Endothelial cell of umbilical vein (primary cell): ENCODE results near the gene XIRP2. TPM values are rescaled to one million over a fixed set of nuclear protein-coding genes. Genes with fewer than 3 reads are reported as not detected.

ENCODE experiments used
- BruUV-seq: library from RNA; stranded (reverse); fragments of 400-500 nt; replicated peaks from 2 replicates; lab custom pipeline; 2021; lab: Mats Ljungman, UMichigan
- CTCF ChIA-PET: fragments of 300-600, 350-600 bp; sonication (Branson Sonifier 250); formaldehyde crosslinking; loops from one replicate; lab custom pipeline; 2021; ENCODE audit warnings: antibody characterized with exemption, inconsistent platforms; lab: Charles Lee
- POLR2A ChIA-PET: fragments of 300-600, 350-600 bp; sonication (Branson Sonifier 250); formaldehyde crosslinking; loops from one replicate; lab custom pipeline; 2021; ENCODE audit warnings: antibody characterized with exemption, inconsistent platforms; lab: Charles Lee
- DNase-seq: peaks from one replicate; pipeline ENCODE4 v3.0.0-alpha.2; 2011; ENCODE audit warnings: low read depth, low spot score
- FAIRE-seq: peaks from 2 replicates; lab custom pipeline; 2011; peaks lifted over from hg19 to GRCh38; lab: Jason Lieb, UNC
- H2AFZ ChIP-seq: 2 replicates; pipeline ENCODE4 v1.6.0; 2012; ENCODE audit warnings: low read depth, low read length, control low read depth, inconsistent platforms
- H3K27ac ChIP-seq: 2 replicates; pipeline ENCODE4 v1.5.1; 2011; ENCODE audit warnings: low read depth, mild to moderate bottlenecking, control low read depth, low read length, moderate library complexity; ENCODE audit not compliant: insufficient read depth
- H3K27me3 ChIP-seq, 2 experiments: 2 replicates each; pipeline versions ENCODE4 v1.6.0 to v1.6.1; 2011; ENCODE audit warnings: low read length in 2 of 2, mixed read lengths in 1 of 2; ENCODE audit not compliant: control insufficient read depth in 2 of 2, insufficient read depth in 2 of 2
- H3K36me3 ChIP-seq, 2 experiments: 2 replicates in 1 of 2; 3 replicates in 1 of 2; pipeline ENCODE4 v1.5.1; 2011; ENCODE audit warnings: low read length in 2 of 2, mild to moderate bottlenecking in 1 of 2, moderate library complexity in 1 of 2; ENCODE audit not compliant: control insufficient read depth in 2 of 2, insufficient read depth in 2 of 2; ENCODE audit errors: extremely low read depth in 1 of 2
- H3K4me1 ChIP-seq: 3 replicates; pipeline ENCODE4 v1.5.1; 2011; ENCODE audit warnings: mild to moderate bottlenecking, low read length; ENCODE audit not compliant: control insufficient read depth, insufficient read depth; ENCODE audit errors: extremely low read depth
- H3K4me2 ChIP-seq: 2 replicates; pipeline ENCODE4 v1.6.1; 2011; ENCODE audit warnings: low read length, control low read depth, mixed read lengths; ENCODE audit not compliant: insufficient read depth
- H3K4me3 ChIP-seq, 3 experiments: fragments of 200-600 bp in 1 of 3; sonication (generic), shearing (Covaris generic) in 1 of 3; replicated peaks in 1 of 3; 2 replicates each; pipeline ENCODE4 v1.5.1; 2011 to 2016; ENCODE audit warnings: control low read depth in 3 of 3, low read length in 3 of 3, mild to moderate bottlenecking in 2 of 3, inconsistent platforms in 1 of 3, low read depth in 1 of 3, moderate library complexity in 1 of 3; ENCODE audit not compliant: insufficient read depth in 1 of 3
- H3K79me2 ChIP-seq: 2 replicates; pipeline ENCODE4 v1.6.0; 2012; ENCODE audit warnings: low read length, inconsistent platforms; ENCODE audit not compliant: control insufficient read depth, insufficient read depth
- H3K9ac ChIP-seq: replicated peaks from 2 replicates; pipeline ENCODE3; 2011; ENCODE audit warnings: low read length, control low read depth; ENCODE audit not compliant: insufficient read depth; ENCODE audit errors: extremely low read depth
- H3K9me1 ChIP-seq: replicated peaks from 3 replicates; pipeline ENCODE4 v1.6.0; 2011; ENCODE audit warnings: mild to moderate bottlenecking, low read length; ENCODE audit not compliant: control insufficient read depth, insufficient read depth; ENCODE audit errors: extremely low read depth
- H3K9me3 ChIP-seq: replicated peaks from 2 replicates; pipeline ENCODE4 v1.5.1; 2012; ENCODE audit warnings: low read length, inconsistent platforms; ENCODE audit not compliant: control insufficient read depth, insufficient read depth
- H4K20me1 ChIP-seq: replicated peaks from 2 replicates; pipeline ENCODE3; 2011; ENCODE audit warnings: mild to moderate bottlenecking, low read length; ENCODE audit not compliant: control insufficient read depth, insufficient read depth; ENCODE audit errors: extremely low read depth
- FOS ChIP-seq: IDR thresholded peaks from 2 replicates; pipeline ENCODE4 v1.6.1; 2011; ENCODE audit warnings: mild to moderate bottlenecking, low read length, moderate library complexity, borderline replicate concordance; ENCODE audit not compliant: insufficient read depth
- GATA2 ChIP-seq: IDR thresholded peaks from 2 replicates; pipeline ENCODE4 v1.7.0; 2011; ENCODE audit warnings: low read depth, mild to moderate bottlenecking, moderate library complexity, mixed read lengths, low read length; ENCODE audit not compliant: insufficient read length, insufficient read depth
- POLR2A ChIP-seq: IDR thresholded peaks from 2 replicates; pipeline ENCODE4 v1.6.1; 2012; ENCODE audit warnings: low read depth, mild to moderate bottlenecking, control low read depth, low read length
- POLR2AphosphoS5 ChIP-seq: IDR thresholded peaks from 2 replicates; pipeline ENCODE4 v1.6.1; 2012; ENCODE audit warnings: low read depth, mild to moderate bottlenecking, control low read depth, low read length, moderate library complexity; ENCODE audit not compliant: insufficient read depth
- dilution Hi-C: fragments of 300-500 bp; cut with MboI; formaldehyde crosslinking; loops from one replicate; pipeline ENCODE4 v1.15.0; 2019; ENCODE audit warnings: low sequenced_read_pairs; ENCODE audit not compliant: extremely low pct_ligation_motif_present
- intact Hi-C: fragments of 100-400 bp; cut with micrococcal nuclease; formaldehyde crosslinking; loops from one replicate; pipeline ENCODE4 v1.10.0; 2022
- polyA plus RNA-seq, 4 experiments: library from polyadenylated mRNA; depleted of rRNA in 3 of 4; stranded (reverse) in 3 of 4; unstranded in 1 of 4; fragments of >200 nt; gene quantifications; 2 replicates each; pipeline versions ENCODE4 v1.2.1 to v1.2.3, GENCODE V29; 2011 to 2012; ENCODE audit warnings: missing spikeins in 1 of 4
- total RNA-seq: library from RNA; stranded (reverse); gene quantifications from 2 replicates; pipeline ENCODE4 v1.2.3, GENCODE V29; 2021

Gene XIRP2
- total and polyA plus RNA-seq, 2 donors (not counting 3 experiments of a cell fraction or from before 2014, with no cell fraction given), result 0.08 to 0.66 TPM

DNA sequence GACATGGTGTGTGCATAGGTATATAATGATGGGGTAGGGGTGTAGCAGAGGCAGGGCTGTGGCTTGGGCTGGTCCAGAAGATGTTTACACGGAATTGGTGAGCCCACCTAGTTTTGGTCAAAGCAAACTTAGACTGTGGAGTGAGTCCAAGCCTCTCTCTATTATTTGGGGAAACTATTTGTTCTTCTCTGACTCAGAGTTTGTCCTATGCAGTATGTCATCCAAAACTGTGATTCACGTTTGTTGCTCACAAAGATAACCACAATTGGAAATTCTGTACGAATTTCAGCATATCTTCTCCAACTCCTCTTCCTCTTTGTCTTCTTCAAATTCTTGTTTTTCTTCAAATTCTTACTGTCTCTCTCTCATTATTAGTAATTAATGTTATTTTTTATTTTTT is 292.9 kb downstream of the XIRP2 start:
- FAIRE-seq (no peak), DNase-seq (no peak)
- Histone ChIP-seq H3K27me3 (no peaks in the 10 kb centered on the region), H3K4me3 (no peak overlapping the region), H3K4me2 (no peak overlapping the region), H2AFZ (no peak overlapping the region), H4K20me1 (no peaks in the 10 kb centered on the region), H3K27ac (no peak overlapping the region), H3K9me3 (no peaks in the 10 kb centered on the region), H3K4me1 (no peaks in the 10 kb centered on the region), H3K36me3 (no peaks in the 10 kb centered on the region), H3K9me1 (no peaks in the 10 kb centered on the region), H3K9ac (no peak overlapping the region), H3K79me2 (no peaks in the 10 kb centered on the region)
- intact Hi-C loops (no loop called here), dilution Hi-C loops (no loop called here)
- TF ChIP-seq FOS, result peak; percentile 7
- TF ChIP-seq POLR2A, result no peak
- ChIA-PET POLR2A (no interaction called here), CTCF (no interaction called here)
- no TSS peak for BruUV-seq

DNA sequence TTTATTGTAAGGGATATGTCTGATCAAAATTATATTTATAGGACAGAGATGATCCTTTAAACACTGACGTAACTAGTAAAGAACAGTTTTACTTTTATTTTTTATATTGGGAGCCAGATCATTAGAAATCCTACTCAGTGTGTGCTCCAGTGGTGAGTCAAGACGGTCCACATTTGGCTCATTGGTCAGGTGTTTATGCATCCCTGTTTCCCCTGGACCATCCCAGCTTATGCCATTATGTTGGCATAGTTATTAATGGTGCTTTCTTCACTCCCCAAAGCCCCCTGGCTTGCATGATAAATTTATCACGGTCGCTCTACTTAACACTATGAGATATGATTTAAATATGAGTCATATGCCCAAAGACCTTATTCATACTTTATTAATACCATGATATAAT is 293.4 kb downstream of the XIRP2 start:
- Histone ChIP-seq H3K9me3 (no peaks in the 10 kb centered on the region), H3K27me3 (no peaks in the 10 kb centered on the region), H3K9ac (no peak overlapping the region), H3K9me1 (no peaks in the 10 kb centered on the region), H3K36me3 (no peaks in the 10 kb centered on the region), H3K79me2 (no peaks in the 10 kb centered on the region), H3K4me3 (no peak overlapping the region), H4K20me1 (no peaks in the 10 kb centered on the region), H3K4me2 (no peak overlapping the region), H3K4me1 (no peaks in the 10 kb centered on the region), H2AFZ (no peak overlapping the region), H3K27ac (no peak overlapping the region)
- intact Hi-C loops (no loop called here), dilution Hi-C loops (no loop called here)
- no peak for DNase-seq
- ChIA-PET POLR2A (no interaction called here), CTCF (no interaction called here)
- no peak for FAIRE-seq
- BruUV-seq, result no TSS peak
- TF ChIP-seq POLR2AphosphoS5 (no peak), GATA2 (no peak)
